ENCODE data around the gene GRIN2C. TPM values are rescaled to one million over a fixed set of nuclear protein-coding genes. Genes with fewer than 3 reads are reported as not detected.

GRIN2C gene
- total RNA-seq, 1 experiment from 2014 or later: 0.11 TPM

- POLR2A ChIA-PET (ENCODE audit: unreplicated experiment): interaction anchor here (0.6 to 1.0 kb wide), 2 partner anchors 103 to 156 kb away, joined by 3 to 5 read pairs; partner anchors contain the start of gene NAT9
- no peaks in the 10 kb centered on the region for H3K79me2 ChIP-seq (ENCODE audit: low read depth)
- H3F3A ChIP-seq (ENCODE audit: insufficient read depth, low read depth): 0 out of 2 replicates have a peak, but pooled peaks cover 4% of the 10 kb centered on the region
- no peaks in the 10 kb centered on the region for H3K27me3 ChIP-seq (ENCODE audit: insufficient read depth, low read depth)
- TF ChIP-seq CTCF (conservative IDR thresholded peaks at IDR 0.05) (no peak), EZH2 (IDR thresholded peaks at IDR 0.05; ENCODE audit: low read depth) (no peak)
- peaks cover 18% of the 10 kb centered on the region for H3K4me1 ChIP-seq (replicated peaks; ENCODE audit: insufficient read depth)
- no peaks in the 10 kb centered on the region for H3K9me3 ChIP-seq (ENCODE audit: insufficient read depth, low read depth)
- no peak overlapping the region for H2AFZ ChIP-seq
- H3K4me2 ChIP-seq: no peak overlapping the region
- H4K20me1 ChIP-seq (ENCODE audit: insufficient read depth): no peaks in the 10 kb centered on the region
- H3K27ac ChIP-seq: no peak overlapping the region
- intact Hi-C loops (cut with micrococcal nuclease; ENCODE audit: unreplicated experiment): no loop called here
- H3K36me3 ChIP-seq (ENCODE audit: low read depth): no peaks in the 10 kb centered on the region
- no peaks in the 10 kb centered on the region for H3K9me2 ChIP-seq (ENCODE audit: insufficient read depth)
- no peak for DNase-seq
- BruUV-seq (replicated peaks): no TSS peak
- no peak overlapping the region for H3K4me3 ChIP-seq
- CTCF ChIA-PET: interaction anchor here (0.5 to 0.9 kb wide), 6 partner anchors 9 to 325 kb away, joined by 3 to 14 read pairs (median 4); no protein-coding TSS in a partner anchor
These were observed 19.0 kb upstream of the GRIN2C start for GRCh38 chr17:74878658-74879057.

- H3K9me3 ChIP-seq (ENCODE audit: insufficient read depth, low read depth): no peaks in the 10 kb centered on the region
- intact Hi-C loops (cut with micrococcal nuclease; ENCODE audit: unreplicated experiment): no loop called here
- ChIA-PET CTCF (interaction anchor here (0.6 to 0.9 kb wide), 4 partner anchors 16 to 133 kb away, joined by 3 to 14 read pairs (median 7); no protein-coding TSS in a partner anchor), POLR2A (ENCODE audit: unreplicated experiment) (interaction anchor here (0.5 to 1.0 kb wide), 3 partner anchors 102 to 1569 kb away, joined by 3 to 5 read pairs (median 3); partner anchors contain the start of gene NAT9)
- no peak overlapping the region for H3K27ac ChIP-seq
- 0 out of 2 replicates have a peak, but pooled peaks cover 4% of the 10 kb centered on the region for H3F3A ChIP-seq (ENCODE audit: insufficient read depth, low read depth)
- peak; percentile 79 to 88 for DNase-seq
- H3K27me3 ChIP-seq (ENCODE audit: insufficient read depth, low read depth): no peaks in the 10 kb centered on the region
- no peaks in the 10 kb centered on the region for H3K79me2 ChIP-seq (ENCODE audit: low read depth)
- TF ChIP-seq EZH2 (IDR thresholded peaks at IDR 0.05; ENCODE audit: low read depth) (no peak), CTCF (conservative IDR thresholded peaks at IDR 0.05) (no peak)
- peak overlapping the region; percentile 34 for H3K4me2 ChIP-seq
- H4K20me1 ChIP-seq (ENCODE audit: insufficient read depth): no peaks in the 10 kb centered on the region
- H3K9me2 ChIP-seq (ENCODE audit: insufficient read depth): no peaks in the 10 kb centered on the region
- H3K4me3 ChIP-seq: no peak overlapping the region
- no TSS peak for BruUV-seq (replicated peaks)
- H2AFZ ChIP-seq: no peak overlapping the region
- H3K36me3 ChIP-seq (ENCODE audit: low read depth): no peaks in the 10 kb centered on the region
- peaks cover 18% of the 10 kb centered on the region for H3K4me1 ChIP-seq (replicated peaks; ENCODE audit: insufficient read depth)
These were observed 18.2 kb upstream of the GRIN2C start for GRCh38 chr17:74877592-74878548.

DNA sequence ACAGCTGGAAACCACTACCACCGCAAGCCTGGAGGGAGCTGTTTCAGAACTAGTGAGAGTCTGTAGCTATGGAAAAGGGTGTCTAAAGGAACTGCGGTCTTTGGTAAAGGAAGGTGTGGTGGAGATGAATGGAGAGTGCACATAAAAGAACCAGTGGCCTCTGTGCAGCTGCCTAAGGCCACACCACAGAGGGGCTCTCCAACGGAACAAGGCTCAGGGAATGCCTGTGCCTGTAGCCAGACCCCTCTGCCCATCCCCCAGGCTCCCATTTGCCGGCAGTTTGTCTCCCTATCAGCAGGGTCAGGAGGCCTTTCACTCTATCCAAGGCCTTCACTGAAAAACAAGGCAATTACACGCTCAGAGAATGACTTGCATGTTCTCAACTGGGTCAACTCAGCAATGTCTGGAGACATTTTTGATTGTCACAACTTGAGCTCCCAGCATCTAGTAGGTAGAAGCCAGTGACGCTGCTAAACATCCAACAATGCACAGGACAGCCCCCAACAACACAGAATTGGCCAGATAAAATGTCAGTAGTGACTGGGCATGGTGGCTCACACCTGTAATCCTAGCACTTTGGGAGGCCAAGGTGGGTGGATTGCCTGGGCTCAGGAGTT is 16.4 kb upstream of the GRIN2C start:
- Histone ChIP-seq H3K27me3 (ENCODE audit: insufficient read depth, low read depth) (no peaks in the 10 kb centered on the region), H3K27ac (no peak overlapping the region), H3K36me3 (ENCODE audit: low read depth) (no peaks in the 10 kb centered on the region), H3K9me2 (ENCODE audit: insufficient read depth) (no peaks in the 10 kb centered on the region), H3K4me3 (no peak overlapping the region), H3K79me2 (ENCODE audit: low read depth) (no peaks in the 10 kb centered on the region), H3K4me2 (no peak overlapping the region), H3K9me3 (ENCODE audit: insufficient read depth, low read depth) (no peaks in the 10 kb centered on the region), H3F3A (ENCODE audit: insufficient read depth, low read depth) (0 out of 2 replicates have a peak, but pooled peaks cover 4% of the 10 kb centered on the region), H2AFZ (no peak overlapping the region), H3K4me1 (replicated peaks; ENCODE audit: insufficient read depth) (peaks cover 26% of the 10 kb centered on the region), H4K20me1 (ENCODE audit: insufficient read depth) (no peaks in the 10 kb centered on the region)
- CTCF ChIA-PET: no interaction called here
- intact Hi-C loops (cut with micrococcal nuclease; ENCODE audit: unreplicated experiment): no loop called here
- POLR2A ChIA-PET (ENCODE audit: unreplicated experiment): no interaction called here
- DNase-seq: no peak
- TF ChIP-seq EZH2 (IDR thresholded peaks at IDR 0.05; ENCODE audit: low read depth) (no peak), CTCF (conservative IDR thresholded peaks at IDR 0.05) (no peak)
- BruUV-seq (replicated peaks): no TSS peak

Measured in PC-9 (cell line).